Ishikawa (cell line): ENCODE results near the gene FANCE.

Experiments used
- CEBPB ChIP-seq: IDR thresholded peaks from 2 replicates; pipeline ENCODE4 v1.6.1; 2012
- CREB1 ChIP-seq: IDR thresholded peaks from 2 replicates; pipeline ENCODE4 v1.6.1; 2012; ENCODE audit warnings: low read depth
- EGR1 ChIP-seq: IDR thresholded peaks from 2 replicates; pipeline ENCODE4 v1.6.1; 2012
- EP300 ChIP-seq: IDR thresholded peaks from 2 replicates; pipeline ENCODE4 v1.6.1; 2012; ENCODE audit warnings: borderline replicate concordance
- FOXM1 ChIP-seq: IDR thresholded peaks from 2 replicates; pipeline ENCODE4 v1.6.1; 2012; ENCODE audit warnings: low read depth, borderline replicate concordance
- NFIC ChIP-seq: IDR thresholded peaks from 2 replicates; pipeline ENCODE4 v1.6.1; 2012
- RAD21 ChIP-seq: IDR thresholded peaks from 2 replicates; pipeline ENCODE4 v1.6.1; 2012; ENCODE audit warnings: low read depth
- TAF1 ChIP-seq: IDR thresholded peaks from 2 replicates; pipeline ENCODE4 v1.6.1; 2012; ENCODE audit warnings: low read depth, mild to moderate bottlenecking
- TCF12 ChIP-seq: IDR thresholded peaks from 2 replicates; pipeline ENCODE4 v1.6.1; 2012; ENCODE audit warnings: low read depth
- TEAD4 ChIP-seq: IDR thresholded peaks from 2 replicates; pipeline ENCODE4 v1.6.1; 2012
- YY1 ChIP-seq: IDR thresholded peaks from 2 replicates; pipeline ENCODE4 v1.6.1; 2012; ENCODE audit warnings: low read depth
- ZBTB7A ChIP-seq: IDR thresholded peaks from 2 replicates; pipeline ENCODE4 v1.6.1; 2012; ENCODE audit warnings: low read depth
- TF ChIP-seq, protein P1 (sequence below): IDR thresholded peaks from 2 replicates; pipeline ENCODE4 v1.6.1; 2012
- TF ChIP-seq, protein P2 (sequence below): IDR thresholded peaks from 2 replicates; pipeline ENCODE4 v1.6.1; 2012
- TF ChIP-seq, protein P3 (sequence below): IDR thresholded peaks from 2 replicates; pipeline ENCODE4 v1.6.1; 2012; ENCODE audit warnings: low read depth, mild to moderate bottlenecking

The FANCE gene, protein sequence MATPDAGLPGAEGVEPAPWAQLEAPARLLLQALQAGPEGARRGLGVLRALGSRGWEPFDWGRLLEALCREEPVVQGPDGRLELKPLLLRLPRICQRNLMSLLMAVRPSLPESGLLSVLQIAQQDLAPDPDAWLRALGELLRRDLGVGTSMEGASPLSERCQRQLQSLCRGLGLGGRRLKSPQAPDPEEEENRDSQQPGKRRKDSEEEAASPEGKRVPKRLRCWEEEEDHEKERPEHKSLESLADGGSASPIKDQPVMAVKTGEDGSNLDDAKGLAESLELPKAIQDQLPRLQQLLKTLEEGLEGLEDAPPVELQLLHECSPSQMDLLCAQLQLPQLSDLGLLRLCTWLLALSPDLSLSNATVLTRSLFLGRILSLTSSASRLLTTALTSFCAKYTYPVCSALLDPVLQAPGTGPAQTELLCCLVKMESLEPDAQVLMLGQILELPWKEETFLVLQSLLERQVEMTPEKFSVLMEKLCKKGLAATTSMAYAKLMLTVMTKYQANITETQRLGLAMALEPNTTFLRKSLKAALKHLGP

DNA sequence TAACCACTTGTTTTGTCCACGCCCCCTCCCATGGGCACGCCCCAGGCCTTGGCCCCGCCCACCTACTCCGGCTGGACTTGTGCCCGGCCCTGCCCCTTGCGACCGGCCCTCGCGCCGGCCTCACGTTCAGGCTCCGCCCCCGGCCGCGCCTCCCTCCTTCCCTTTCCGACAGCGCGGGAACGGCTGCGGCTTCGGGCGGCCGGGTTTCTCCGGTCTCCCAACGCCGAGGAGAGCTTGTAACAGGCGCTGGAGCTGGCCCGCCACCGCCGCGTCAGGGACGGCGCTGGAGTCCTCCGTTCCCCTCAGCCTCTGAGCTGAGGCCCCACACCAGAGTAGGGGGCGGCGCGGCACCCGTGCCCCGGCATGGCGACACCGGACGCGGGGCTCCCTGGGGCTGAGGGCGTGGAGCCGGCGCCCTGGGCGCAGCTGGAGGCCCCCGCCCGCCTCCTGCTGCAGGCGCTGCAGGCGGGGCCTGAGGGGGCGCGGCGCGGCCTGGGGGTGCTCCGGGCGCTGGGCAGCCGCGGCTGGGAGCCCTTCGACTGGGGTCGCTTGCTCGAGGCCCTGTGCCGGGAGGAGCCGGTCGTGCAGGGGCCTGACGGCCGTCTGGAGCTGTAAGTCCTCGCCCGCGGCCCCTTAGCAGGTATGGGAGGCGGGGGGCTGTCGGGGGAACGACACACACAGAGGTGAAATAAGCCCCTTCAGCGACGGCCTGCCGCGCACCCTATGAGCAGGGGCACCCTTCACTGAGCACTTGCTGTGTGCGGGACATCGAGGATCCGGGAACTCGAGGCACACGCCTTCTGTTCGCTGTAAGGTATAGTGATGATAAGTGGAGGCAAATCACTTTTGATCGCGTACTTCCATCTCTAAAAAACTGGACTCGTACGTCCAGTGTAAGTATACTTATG is at the start of gene FANCE:
TSS of gene FANCE (plus strand) at position 156 of the 908 bp plus-strand sequence. CDS start at position 364, 208 bp downstream.
- TF ChIP-seq, protein P1, sequence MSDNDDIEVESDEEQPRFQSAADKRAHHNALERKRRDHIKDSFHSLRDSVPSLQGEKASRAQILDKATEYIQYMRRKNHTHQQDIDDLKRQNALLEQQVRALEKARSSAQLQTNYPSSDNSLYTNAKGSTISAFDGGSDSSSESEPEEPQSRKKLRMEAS: peak; percentile 83
- no peak for TF ChIP-seq FOXM1
- TF ChIP-seq NFIC: peak; percentile 53
- TF ChIP-seq CREB1: no peak
- 0 out of 2 replicates have a peak, but pooled peaks have one; percentile 33 for TF ChIP-seq EP300
- TF ChIP-seq YY1: no peak; the same call in 1 of the 2 replicates
- TF ChIP-seq TEAD4: no peak
- TF ChIP-seq TCF12: peak; percentile 41; the same call in 1 of the 2 replicates
- TF ChIP-seq, protein P2, sequence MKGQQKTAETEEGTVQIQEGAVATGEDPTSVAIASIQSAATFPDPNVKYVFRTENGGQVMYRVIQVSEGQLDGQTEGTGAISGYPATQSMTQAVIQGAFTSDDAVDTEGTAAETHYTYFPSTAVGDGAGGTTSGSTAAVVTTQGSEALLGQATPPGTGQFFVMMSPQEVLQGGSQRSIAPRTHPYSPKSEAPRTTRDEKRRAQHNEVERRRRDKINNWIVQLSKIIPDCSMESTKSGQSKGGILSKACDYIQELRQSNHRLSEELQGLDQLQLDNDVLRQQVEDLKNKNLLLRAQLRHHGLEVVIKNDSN: peak; percentile 22; the same call in 1 of the 2 replicates
- TF ChIP-seq ZBTB7A: peak; percentile 73; the same call in 1 of the 2 replicates
- peak; percentile 46; the same call in 1 of the 2 replicates for TF ChIP-seq TAF1

DNA sequence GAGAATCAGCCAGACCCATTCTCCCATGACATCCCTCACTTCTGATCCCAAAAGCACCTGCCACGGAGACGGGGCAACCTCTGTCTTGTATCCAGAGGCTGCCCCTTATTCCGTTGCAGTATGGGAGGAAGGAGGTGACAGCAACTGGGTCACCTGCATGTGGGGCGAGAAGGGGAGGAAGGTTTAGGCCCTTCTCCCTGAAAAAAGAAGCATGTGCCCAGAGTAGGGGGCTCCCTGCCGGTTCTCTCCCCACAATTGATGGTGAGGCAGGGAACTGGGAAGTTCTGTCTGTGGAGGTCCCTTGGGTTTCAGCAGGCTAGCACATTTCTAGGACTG is 49.3 kb upstream of the FANCE start:
- TF ChIP-seq CREB1 (no peak), ZBTB7A (no peak)

DNA sequence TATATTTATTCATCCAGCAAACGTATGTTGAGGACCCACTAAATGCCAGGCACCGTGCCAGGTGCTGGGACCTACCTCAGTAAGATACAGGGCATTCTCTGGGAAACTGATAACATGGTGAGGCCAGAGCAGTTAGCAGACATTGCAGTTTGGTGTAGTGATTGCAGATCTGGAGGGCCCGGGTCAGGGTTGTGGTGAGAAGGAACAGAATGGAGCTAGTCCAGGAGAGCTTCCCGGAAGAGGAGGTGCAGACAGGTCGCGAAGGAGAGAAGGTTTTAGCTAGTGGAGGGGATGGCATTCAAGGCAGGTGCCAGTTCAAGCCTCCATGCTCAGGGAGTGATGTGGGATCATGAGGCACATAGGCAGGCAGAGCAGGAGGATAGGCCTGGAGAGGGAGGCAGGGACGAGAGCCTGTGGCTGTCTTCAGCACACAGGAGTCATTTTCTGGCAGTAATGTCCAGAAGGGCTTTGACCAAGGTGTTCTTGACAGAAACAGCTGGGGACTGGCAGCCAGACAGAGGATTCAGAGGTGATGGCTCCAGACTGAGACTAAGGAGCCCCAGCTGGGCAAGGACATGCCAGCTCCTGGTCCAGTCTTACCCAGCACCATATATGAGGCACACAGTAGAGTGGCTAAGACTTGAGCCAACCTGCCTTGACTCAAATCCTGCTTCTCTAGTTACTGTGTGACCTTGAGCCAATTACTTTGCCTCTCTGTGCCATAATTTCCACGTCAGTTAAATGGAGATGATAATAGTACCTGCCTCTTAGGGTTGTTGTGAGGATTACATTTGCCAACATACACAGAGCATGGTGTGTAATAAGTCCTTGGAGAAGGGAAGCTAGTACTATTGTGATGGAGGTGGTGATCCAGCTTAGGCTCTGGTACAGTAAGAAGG is 48.3 kb upstream of the FANCE start:
- TF ChIP-seq FOXM1 (no peak), CREB1 (no peak), CEBPB (no peak), TEAD4 (no peak)
- TF ChIP-seq, protein P1: no peak

DNA sequence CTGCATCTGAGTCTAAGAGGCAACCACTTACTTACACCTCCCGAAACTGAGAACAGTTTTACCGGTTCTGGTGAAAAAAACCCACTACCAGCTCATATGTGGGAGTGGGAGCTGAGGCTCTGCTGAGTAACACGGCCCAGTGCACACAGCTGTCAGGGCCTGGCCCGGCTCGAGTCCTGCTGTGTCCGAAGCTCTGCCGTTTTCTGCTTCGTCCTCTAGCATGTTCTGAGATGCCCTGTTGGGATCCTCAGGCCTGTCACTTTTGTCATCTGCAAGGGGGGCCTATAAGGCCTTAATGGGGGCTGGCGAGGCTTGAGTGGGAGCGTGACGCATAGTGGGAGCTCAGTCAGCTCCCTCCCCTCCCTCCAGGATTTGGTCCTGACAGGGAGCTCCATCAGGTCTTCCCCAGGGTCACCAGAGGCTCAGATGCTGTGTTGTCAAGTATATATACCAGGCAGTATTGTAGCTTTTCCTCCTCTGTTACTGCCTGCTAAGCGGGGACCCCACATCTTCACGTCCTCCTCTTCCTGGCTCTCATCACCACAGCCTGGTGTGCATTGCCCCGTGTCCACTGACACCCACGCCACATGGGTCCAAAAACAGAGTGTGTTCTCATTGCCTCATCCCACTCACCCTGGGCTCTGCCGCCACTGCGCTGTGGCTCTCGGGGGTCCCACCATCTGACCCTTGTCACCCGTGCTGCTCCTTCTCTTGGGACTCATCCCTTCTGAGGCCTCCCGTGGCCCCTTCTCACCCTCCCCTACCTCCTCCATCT is 45.2 kb upstream of the FANCE start:
- TF ChIP-seq, protein P1: no peak
- TF ChIP-seq TAF1 (no peak), CREB1 (no peak), EGR1 (no peak), NFIC (no peak), RAD21 (no peak), EP300 (no peak), YY1 (no peak), TEAD4 (no peak), CEBPB (no peak), TCF12 (no peak), FOXM1 (no peak), ZBTB7A (no peak)
- TF ChIP-seq, protein P2: no peak
- TF ChIP-seq, protein P3, sequence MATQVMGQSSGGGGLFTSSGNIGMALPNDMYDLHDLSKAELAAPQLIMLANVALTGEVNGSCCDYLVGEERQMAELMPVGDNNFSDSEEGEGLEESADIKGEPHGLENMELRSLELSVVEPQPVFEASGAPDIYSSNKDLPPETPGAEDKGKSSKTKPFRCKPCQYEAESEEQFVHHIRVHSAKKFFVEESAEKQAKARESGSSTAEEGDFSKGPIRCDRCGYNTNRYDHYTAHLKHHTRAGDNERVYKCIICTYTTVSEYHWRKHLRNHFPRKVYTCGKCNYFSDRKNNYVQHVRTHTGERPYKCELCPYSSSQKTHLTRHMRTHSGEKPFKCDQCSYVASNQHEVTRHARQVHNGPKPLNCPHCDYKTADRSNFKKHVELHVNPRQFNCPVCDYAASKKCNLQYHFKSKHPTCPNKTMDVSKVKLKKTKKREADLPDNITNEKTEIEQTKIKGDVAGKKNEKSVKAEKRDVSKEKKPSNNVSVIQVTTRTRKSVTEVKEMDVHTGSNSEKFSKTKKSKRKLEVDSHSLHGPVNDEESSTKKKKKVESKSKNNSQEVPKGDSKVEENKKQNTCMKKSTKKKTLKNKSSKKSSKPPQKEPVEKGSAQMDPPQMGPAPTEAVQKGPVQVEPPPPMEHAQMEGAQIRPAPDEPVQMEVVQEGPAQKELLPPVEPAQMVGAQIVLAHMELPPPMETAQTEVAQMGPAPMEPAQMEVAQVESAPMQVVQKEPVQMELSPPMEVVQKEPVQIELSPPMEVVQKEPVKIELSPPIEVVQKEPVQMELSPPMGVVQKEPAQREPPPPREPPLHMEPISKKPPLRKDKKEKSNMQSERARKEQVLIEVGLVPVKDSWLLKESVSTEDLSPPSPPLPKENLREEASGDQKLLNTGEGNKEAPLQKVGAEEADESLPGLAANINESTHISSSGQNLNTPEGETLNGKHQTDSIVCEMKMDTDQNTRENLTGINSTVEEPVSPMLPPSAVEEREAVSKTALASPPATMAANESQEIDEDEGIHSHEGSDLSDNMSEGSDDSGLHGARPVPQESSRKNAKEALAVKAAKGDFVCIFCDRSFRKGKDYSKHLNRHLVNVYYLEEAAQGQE: no peak

DNA sequence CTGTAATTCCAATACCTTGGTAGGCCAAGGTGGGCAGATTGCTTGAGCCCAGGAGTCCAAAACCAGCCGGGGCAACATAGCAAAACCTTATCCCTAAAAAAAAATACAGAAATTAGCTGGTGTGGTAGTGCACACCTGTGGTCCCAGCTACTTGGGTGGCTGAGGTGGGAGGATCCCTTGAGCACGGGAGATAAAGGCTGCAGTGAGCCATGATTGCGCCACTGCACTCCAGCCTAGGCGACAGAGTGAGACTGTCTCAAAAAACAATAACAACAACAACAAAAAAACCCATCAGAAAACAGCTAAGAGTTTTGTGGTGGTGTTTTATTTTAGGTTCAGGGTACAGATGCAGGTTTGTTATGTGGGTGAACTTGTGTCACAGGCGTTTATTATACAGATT is 42.9 kb upstream of the FANCE start:
- TF ChIP-seq TAF1 (no peak), YY1 (no peak), TCF12 (no peak), TEAD4 (no peak), RAD21 (no peak), CEBPB (no peak), NFIC (no peak)
- TF ChIP-seq, protein P1: no peak
- TF ChIP-seq, protein P2: no peak
- TF ChIP-seq, protein P3: no peak
